K562 (cell line): ENCODE results near the gene CRABP2. TPM values are rescaled to one million over a fixed set of nuclear protein-coding genes. Genes with fewer than 3 reads are reported as not detected.

ENCODE experiments used
- CREM ChIP-seq: IDR thresholded peaks from 2 replicates; pipeline ENCODE4 v1.6.1; 2014; ENCODE audit warnings: antibody characterized with exemption, low read depth
- DDX20 ChIP-seq: fragments of 450-650 bp; IDR thresholded peaks from 2 replicates; pipeline ENCODE4 v1.6.1; 2016; ENCODE audit warnings: missing genetic modification characterization, low read depth, mild to moderate bottlenecking, missing compliant biosample characterization, moderate library complexity
- DPF2 ChIP-seq: fragments of 450-650 bp; IDR thresholded peaks from 2 replicates; pipeline ENCODE4 v1.6.1; 2016
- EGR1 ChIP-seq: fragments of 450-650 bp; conservative IDR thresholded peaks from 2 replicates; pipeline ENCODE4 v1.6.1; 2017; ENCODE audit warnings: mild to moderate bottlenecking
- ETV5 ChIP-seq: sonication (generic); formaldehyde crosslinking; IDR thresholded peaks from 2 replicates; pipeline ENCODE4 v1.4.0; 2020; ENCODE audit warnings: low read depth, mild to moderate bottlenecking, missing genetic modification reagents
- HMGN3 ChIP-seq: IDR thresholded peaks from 2 replicates; pipeline ENCODE4 v1.6.1; 2011; ENCODE audit warnings: borderline replicate concordance, low read depth, mild to moderate bottlenecking, mixed read lengths, low read length; ENCODE audit not compliant: insufficient read length; ENCODE audit errors: extremely low read depth
- JUND ChIP-seq, 2 experiments: IDR thresholded peaks; 2 replicates in 1 of 2; 3 replicates in 1 of 2; pipeline ENCODE4 v1.6.1; 2011; ENCODE audit warnings: borderline replicate concordance in 2 of 2, low read depth in 2 of 2, low read length in 2 of 2, improper control_type of control experiment in 1 of 2, missing biosample characterization in 1 of 2, missing genetic modification characterization in 1 of 2, missing genetic modification reagents in 1 of 2
- KDM1A ChIP-seq, 2 experiments: fragments of 450-650 bp; IDR thresholded peaks; 2 replicates each; pipeline ENCODE4 v1.6.1; 2016; ENCODE audit warnings: mild to moderate bottlenecking in 2 of 2
- MEIS2 ChIP-seq: fragments of 450-650 bp; IDR thresholded peaks from 2 replicates; pipeline ENCODE4 v1.6.1; 2014; ENCODE audit warnings: mild to moderate bottlenecking; ENCODE audit not compliant: partially characterized antibody
- NONO ChIP-seq, 2 experiments: fragments of 200-400 bp in 1 of 2; fragments of 450-650 bp in 1 of 2; formaldehyde crosslinking in 1 of 2; IDR thresholded peaks; 2 replicates each; pipeline ENCODE4 v1.6.1; 2017; ENCODE audit warnings: low read depth in 2 of 2, mild to moderate bottlenecking in 2 of 2, moderate library complexity in 2 of 2, low read length in 1 of 2
- PBX2 ChIP-seq, 2 experiments: IDR thresholded peaks in 1 of 2; conservative IDR thresholded peaks in 1 of 2; 2 replicates each; pipeline ENCODE4 v1.6.1; 2016; ENCODE audit warnings: low read depth in 2 of 2, mild to moderate bottlenecking in 1 of 2, missing compliant biosample characterization in 1 of 2, missing genetic modification characterization in 1 of 2, moderate library complexity in 1 of 2
- PCBP2 ChIP-seq: fragments of 200-400 bp; formaldehyde crosslinking; IDR thresholded peaks from 2 replicates; pipeline ENCODE4 v1.6.1; 2018; ENCODE audit warnings: low read length, low read depth, mild to moderate bottlenecking, moderate library complexity; ENCODE audit not compliant: poor library complexity, severe bottlenecking
- PKNOX1 ChIP-seq: fragments of 450-650 bp; IDR thresholded peaks from 2 replicates; pipeline ENCODE4 v1.6.1; 2016
- RBFOX2 ChIP-seq: fragments of 200-400 bp; formaldehyde crosslinking; IDR thresholded peaks from 2 replicates; pipeline ENCODE4 v1.6.1; 2017; ENCODE audit warnings: low read depth, mild to moderate bottlenecking, low read length, moderate library complexity
- SPI1 ChIP-seq: IDR thresholded peaks from 2 replicates; pipeline ENCODE4 v1.6.1; 2011; ENCODE audit warnings: low read depth, low read length, control low read depth, borderline replicate concordance
- SRSF7 ChIP-seq: fragments of 200-400 bp; formaldehyde crosslinking; optimal IDR thresholded peaks from 2 replicates; pipeline ENCODE3; 2017; ENCODE audit warnings: mild to moderate bottlenecking, low read depth, low read length
- TEAD4 ChIP-seq, 2 experiments: sonication (generic) in 1 of 2; formaldehyde crosslinking in 1 of 2; IDR thresholded peaks; 2 replicates each; pipeline versions ENCODE4 v1.6.1 to v1.8.0; 2012 to 2022; ENCODE audit warnings: borderline replicate concordance in 1 of 2, inconsistent platforms in 1 of 2, low read length in 1 of 2, mild to moderate bottlenecking in 1 of 2, missing genetic modification reagents in 1 of 2
- VEZF1 ChIP-seq: fragments of 200-800 bp; sonication (Bioruptor generic); IDR thresholded peaks from 2 replicates; pipeline ENCODE4 v1.6.1; 2017; ENCODE audit warnings: missing genetic modification characterization, missing compliant biosample characterization
- ZFP36 ChIP-seq: fragments of 150-350 bp; IDR thresholded peaks from 2 replicates; pipeline ENCODE4 v1.6.1; 2018; ENCODE audit warnings: low read length, low read depth; ENCODE audit not compliant: partially characterized antibody
- ZNF263 ChIP-seq: sonication (generic); formaldehyde crosslinking; IDR thresholded peaks from 2 replicates; pipeline ENCODE4 v1.8.0; 2022; ENCODE audit warnings: mild to moderate bottlenecking, missing genetic modification reagents, borderline replicate concordance
- ZNF316 ChIP-seq: fragments of 450-650 bp; IDR thresholded peaks from 2 replicates; pipeline ENCODE4 v1.6.1; 2016
- polyA plus RNA-seq, 8 experiments: library from polyadenylated mRNA; depleted of rRNA in 4 of 8; stranded (reverse) in 5 of 8; unstranded in 3 of 8; fragments of >200 nt; fragmentation: Nextera tagmentation in 2 of 8; fragmentation: Illumina TruSeq in 1 of 8; extraction: Ambion mirVana in 2 of 8; extraction: Trizol in 1 of 8; gene quantifications; 2 replicates each; pipeline versions ENCODE4 v1.2.1 to v1.2.3, GENCODE V29; 2011 to 2014; ENCODE audit warnings: inconsistent platforms in 1 of 8, missing spikeins in 1 of 8
- total RNA-seq, 7 experiments: library from RNA; depleted of rRNA in 6 of 7; stranded (reverse); fragments of >200 nt in 6 of 7; fragmentation: Illumina TruSeq in 2 of 7; extraction: Trizol in 2 of 7; gene quantifications; 2 replicates each; pipeline versions ENCODE4 v1.2.1 to v1.2.3, GENCODE V29; 2011 to 2021; ENCODE audit warnings: low replicate concordance in 1 of 7

Gene CRABP2
- total and polyA plus RNA-seq, 9 of the 15 experiments (the other 6 are each of a cell fraction or from before 2014, with no cell fraction given): 0.30 to 2.5 (median 0.82) TPM

- TF ChIP-seq KDM1A (IDR thresholded peaks at IDR 0.05) (peak; percentile 22 to 34; a peak in 1 of 4 replicates), ETV5 (CRISPR knock-in tag) (0 out of 2 replicates have a peak, but pooled peaks have one; percentile 19), PCBP2 (no peak), NONO (IDR thresholded peaks at IDR 0.05; ENCODE audit: low read depth in 2 of 2, low read length in 1 of 2) (no peak), SRSF7 (no peak), HMGN3 (peak; percentile 9), DPF2 (0 out of 2 replicates have a peak, but pooled peaks have one; percentile 13), MEIS2 (peak; percentile 57), JUND (IDR thresholded peaks at IDR 0.05; ENCODE audit: borderline replicate concordance, low read depth, low read length) (peak; percentile 50; the same call in 1 of the 2 replicates), JUND (tag; IDR thresholded peaks at IDR 0.05; ENCODE audit: borderline replicate concordance, low read depth, low read length) (no peak), ZNF316 (no peak), ZNF263 (CRISPR knock-in tag) (peak; percentile 92), EGR1 (peak; percentile 98), SPI1 (peak; percentile 77), TEAD4 (IDR thresholded peaks at IDR 0.05; ENCODE audit: low read length) (peak; percentile 36; the same call in 1 of the 2 replicates), TEAD4 (CRISPR knock-in tag; IDR thresholded peaks at IDR 0.05; ENCODE audit: borderline replicate concordance) (no peak), VEZF1 (CRISPR knock-in tag) (peak; percentile 24; the same call in 1 of the 2 replicates), RBFOX2 (peak; percentile 17; the same call in 1 of the 2 replicates), CREM (peak; percentile 46; the same call in 1 of the 2 replicates), PBX2 (CRISPR knock-in tag; IDR thresholded peaks at IDR 0.05; ENCODE audit: low read depth) (no peak), PBX2 (tag; conservative IDR thresholded peaks at IDR 0.05; ENCODE audit: low read depth) (peak; percentile 55), ZFP36 (no peak), PKNOX1 (peak; percentile 70), DDX20 (tag) (no peak)
Observed at GRCh38 chr1:156691665-156692440, 13.5 kb downstream of the CRABP2 start (continued).
